OCI-LY3 (cell line): Measurements from ENCODE around the gene ILF2.

ENCODE experiments used
- EZH2phosphoT487 ChIP-seq: fragments of 200-600 bp; shearing (Covaris generic); IDR thresholded peaks from 2 replicates; pipeline ENCODE4 v1.6.1; 2018; ENCODE audit warnings: antibody characterized with exemption, mixed run types, low read depth
- TF ChIP-seq, protein P1 (sequence below): fragments of 200-600, 300-600 bp; sonication (generic); IDR thresholded peaks from 2 replicates; pipeline ENCODE4 v1.5.1; 2014; ENCODE audit warnings: antibody characterized with exemption, low read length, low read depth

DNA sequence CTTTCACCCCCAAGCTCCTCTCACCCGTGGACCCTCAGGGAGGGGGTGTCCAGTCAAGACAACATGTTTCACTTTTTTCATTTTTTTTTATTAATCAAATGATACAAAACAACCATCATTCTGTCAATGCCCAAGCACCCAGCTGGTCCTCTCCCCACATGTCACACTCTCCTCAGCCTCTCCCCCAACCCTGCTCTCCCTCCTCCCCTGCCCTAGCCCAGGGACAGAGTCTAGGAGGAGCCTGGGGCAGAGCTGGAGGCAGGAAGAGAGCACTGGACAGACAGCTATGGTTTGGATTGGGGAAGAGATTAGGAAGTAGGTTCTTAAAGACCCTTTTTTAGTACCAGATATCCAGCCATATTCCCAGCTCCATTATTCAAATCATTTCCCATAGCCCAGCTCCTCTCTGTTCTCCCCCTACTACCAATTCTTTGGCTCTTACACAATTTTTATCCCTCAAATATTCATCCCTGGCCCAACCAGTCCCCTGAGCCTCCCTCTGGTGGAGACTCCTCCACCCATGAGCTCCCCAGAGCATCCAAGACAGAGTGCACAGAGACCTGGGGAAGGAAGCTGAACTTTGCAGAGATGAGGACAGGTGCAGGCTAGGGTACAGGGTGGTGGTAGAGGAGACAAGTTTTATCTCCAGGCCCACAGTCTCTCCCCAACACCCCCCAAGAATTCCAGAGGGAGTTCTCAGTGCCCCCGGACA lies 56.4 kb downstream of the ILF2 start:
- TF ChIP-seq, protein P1, sequence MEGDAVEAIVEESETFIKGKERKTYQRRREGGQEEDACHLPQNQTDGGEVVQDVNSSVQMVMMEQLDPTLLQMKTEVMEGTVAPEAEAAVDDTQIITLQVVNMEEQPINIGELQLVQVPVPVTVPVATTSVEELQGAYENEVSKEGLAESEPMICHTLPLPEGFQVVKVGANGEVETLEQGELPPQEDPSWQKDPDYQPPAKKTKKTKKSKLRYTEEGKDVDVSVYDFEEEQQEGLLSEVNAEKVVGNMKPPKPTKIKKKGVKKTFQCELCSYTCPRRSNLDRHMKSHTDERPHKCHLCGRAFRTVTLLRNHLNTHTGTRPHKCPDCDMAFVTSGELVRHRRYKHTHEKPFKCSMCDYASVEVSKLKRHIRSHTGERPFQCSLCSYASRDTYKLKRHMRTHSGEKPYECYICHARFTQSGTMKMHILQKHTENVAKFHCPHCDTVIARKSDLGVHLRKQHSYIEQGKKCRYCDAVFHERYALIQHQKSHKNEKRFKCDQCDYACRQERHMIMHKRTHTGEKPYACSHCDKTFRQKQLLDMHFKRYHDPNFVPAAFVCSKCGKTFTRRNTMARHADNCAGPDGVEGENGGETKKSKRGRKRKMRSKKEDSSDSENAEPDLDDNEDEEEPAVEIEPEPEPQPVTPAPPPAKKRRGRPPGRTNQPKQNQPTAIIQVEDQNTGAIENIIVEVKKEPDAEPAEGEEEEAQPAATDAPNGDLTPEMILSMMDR = no peak
- no peak for TF ChIP-seq EZH2phosphoT487
